ENCODE data around the gene LIMS1.
A peak's percentile ranks its signal among the peaks of the same experiment; 100 is the strongest.
"Not testable (repeated sequence)": the region's sequence is repeated elsewhere in the genome, so short reads cannot be mapped to it uniquely, and the experiment has no call there.

LIMS1 gene, protein sequence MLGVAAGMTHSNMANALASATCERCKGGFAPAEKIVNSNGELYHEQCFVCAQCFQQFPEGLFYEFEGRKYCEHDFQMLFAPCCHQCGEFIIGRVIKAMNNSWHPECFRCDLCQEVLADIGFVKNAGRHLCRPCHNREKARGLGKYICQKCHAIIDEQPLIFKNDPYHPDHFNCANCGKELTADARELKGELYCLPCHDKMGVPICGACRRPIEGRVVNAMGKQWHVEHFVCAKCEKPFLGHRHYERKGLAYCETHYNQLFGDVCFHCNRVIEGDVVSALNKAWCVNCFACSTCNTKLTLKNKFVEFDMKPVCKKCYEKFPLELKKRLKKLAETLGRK

DNA sequence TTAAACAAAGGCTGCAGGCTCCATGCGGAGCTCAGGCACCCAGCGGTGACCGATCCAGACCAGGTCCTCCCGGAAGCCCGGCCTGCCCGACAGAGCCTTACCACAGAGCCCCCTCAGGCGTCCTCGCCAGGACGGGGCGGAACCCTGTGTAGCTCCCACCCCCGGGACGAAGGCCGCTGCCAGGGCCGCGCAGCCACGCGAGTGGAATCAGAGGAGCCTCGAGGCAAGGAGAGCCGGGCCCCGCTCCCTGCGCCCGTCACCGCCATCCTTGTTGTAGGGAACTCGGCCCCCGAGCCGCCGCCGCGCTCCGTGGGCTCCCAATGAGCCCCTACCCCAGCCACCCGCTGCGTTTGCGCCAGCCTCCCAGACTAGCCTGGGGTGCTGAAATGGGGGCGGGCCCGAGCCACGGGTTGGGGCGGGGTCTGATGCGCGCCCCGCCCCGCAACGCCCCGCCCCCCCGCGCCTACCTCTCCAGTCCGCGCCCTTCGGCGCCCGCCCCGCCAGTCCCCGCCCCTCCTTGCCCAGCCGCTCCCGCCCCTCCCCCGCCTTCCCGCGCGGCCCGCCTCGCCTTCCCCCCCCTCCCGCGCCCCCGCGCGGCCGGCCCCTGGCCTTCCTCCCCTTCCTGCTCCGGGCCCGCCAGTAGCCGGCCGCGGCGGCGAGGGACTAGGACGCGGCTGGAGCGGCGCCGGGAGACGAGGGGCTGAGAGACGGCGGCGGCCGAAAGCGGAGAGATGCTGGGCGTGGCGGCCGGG lies at the start of gene LIMS1:
Gene LIMS1 (plus strand): TSS at position 639 of the 752 bp plus-strand sequence. CDS start 93 bp downstream, at position 732.
- DNase-seq (ENCODE audit: low read depth in 2 of 2), result peak; percentile 83 to 92

DNA sequence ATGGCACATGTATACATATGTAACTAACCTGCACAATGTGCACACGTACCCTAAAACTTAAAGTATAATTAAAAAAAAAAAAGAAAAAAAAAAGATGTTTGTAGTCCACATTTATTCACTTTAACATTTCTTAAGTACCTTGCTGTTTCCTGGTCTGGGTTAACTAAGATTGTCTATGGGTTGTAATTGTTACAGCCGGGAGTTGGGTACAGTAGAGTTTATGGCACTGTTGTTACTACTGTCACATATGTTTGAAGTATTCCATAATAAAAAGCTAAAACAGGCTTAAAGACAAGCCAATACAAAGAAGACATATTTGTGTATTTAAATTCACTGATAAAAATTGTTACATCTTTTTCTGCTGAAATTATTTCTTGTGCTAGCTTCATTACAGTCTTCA lies 49.0 kb upstream of the LIMS1 start:
- no peak for DNase-seq (ENCODE audit: low read depth in 2 of 2)

DNA sequence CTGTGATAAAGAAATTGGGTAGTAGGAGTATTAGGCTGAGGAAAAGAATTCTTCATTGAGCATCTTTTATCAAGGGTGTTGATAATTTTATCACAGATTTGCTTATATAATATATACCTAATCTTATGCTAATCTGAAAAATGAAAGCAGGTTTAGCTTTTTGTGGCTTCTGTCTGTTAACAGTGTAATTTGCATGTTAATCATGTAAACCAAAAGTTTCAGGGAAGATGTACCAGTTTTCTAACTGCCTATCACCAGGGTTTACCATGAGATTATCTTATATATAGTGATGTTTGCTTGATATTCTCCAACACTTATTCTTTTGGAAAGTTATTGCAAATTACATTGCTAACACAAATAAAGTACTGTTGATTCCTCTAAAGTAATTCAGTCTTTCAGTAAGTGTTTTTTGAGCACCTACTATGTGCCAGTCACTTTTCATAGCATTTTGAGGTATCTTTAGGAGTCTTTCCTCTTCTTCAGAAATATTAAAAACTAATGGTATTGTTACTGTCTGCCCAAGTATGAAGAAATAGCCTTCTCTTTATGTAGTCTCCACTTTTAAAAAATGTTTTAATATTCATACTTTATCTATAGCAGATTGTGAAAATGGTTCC lies 43.7 kb upstream of the LIMS1 start:
- DNase-seq (ENCODE audit: low read depth in 2 of 2), result no peak

DNA sequence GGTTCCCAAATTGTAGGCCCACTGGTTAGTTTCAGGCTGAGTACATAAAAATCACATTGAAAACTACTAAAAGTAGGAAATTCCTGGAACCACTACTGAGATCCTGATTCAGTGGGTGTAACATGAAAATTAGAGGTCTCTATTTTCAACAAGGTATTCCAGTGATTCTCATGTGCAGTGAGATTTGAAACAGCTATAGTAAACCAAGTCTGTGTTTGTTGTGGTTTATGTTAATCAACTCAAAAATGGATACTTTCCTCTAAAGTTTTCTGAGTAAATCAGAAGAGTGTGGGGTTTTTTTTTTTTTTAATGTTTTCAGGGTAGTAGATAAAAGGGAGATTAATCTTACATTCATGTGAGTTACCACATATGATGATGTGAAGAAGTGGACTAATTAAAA lies 42.4 kb upstream of the LIMS1 start:
- no peak for DNase-seq (ENCODE audit: low read depth in 2 of 2)

DNA sequence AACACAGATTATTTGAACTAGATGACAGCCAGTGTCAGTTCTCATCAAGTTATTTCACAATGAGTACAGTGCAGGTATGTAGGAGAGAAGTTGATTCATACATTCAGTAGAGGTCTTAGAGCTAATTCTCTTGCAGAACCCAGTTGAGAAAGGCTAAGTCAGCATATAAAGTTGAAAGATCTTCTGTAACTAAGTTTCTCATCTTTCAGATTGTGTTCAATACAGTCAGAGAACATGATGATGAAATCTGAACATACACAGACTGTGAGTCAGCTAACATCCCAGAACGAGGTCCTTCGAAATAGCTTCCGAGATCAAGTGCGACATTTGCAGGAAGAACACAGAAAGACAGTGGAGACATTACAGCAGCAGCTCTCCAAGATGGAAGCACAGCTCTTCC lies 41.9 kb upstream of the LIMS1 start:
- no peak for DNase-seq (ENCODE audit: low read depth in 2 of 2)

DNA sequence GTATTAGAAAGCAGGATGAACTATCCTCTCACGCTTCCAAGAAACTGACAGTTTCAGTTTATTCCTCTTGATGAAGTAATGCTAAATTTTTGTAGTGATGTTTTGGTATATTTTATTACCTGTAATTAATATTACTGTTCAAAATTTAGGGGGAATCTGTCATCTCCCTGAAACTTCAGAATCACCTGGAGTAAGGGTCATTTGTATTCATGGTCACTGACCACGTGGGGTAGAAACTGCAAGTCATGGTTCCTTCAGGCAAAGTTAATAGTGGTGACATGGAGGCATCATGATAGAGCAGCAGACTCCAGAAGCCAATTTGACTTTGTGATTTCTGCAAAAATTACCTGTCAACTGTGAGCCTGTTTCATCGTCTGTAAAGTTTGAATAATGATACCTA lies 38.1 kb upstream of the LIMS1 start:
- DNase-seq (ENCODE audit: low read depth in 2 of 2), result not testable (repeated sequence)

DNA sequence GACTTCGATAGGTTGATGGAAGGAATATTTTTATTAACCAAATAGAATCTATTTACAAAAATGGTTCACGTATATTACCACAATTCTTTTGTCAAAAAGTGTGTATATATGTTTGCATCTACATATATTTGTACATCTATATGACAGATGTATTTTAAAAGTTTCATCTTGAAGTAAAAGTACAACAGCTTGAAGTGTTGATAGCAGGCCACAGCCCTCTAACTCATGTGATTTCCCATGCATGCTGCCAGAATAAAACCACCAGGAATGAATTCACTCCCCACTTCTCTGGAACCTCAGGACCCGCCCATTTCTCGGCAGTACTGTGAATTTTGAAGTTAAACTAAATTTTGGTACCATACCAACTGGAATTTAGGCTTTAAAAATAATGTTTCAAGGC lies 26.6 kb upstream of the LIMS1 start:
- not testable (repeated sequence) for DNase-seq (ENCODE audit: low read depth in 2 of 2)

DNA sequence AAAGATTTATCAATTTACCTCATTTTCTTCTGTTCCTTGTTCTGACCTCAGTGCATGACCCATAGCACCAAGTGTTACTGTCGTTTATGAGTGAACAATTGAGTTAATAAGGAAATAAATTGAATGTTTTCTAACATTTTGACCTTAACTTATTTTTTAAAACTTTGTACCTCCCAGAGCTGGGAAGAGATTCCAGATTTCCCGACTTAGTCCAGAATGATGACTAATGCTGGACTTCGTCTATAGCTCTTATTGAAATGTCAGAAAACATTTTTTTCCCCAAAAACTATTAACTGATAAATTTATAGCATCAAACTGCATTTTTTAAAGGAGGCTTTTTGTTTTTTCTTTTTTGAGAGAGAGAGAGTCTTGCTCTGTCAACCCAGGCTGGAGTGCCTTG lies 21.8 kb upstream of the LIMS1 start:
- not testable (repeated sequence) for DNase-seq (ENCODE audit: low read depth in 2 of 2)

DNA sequence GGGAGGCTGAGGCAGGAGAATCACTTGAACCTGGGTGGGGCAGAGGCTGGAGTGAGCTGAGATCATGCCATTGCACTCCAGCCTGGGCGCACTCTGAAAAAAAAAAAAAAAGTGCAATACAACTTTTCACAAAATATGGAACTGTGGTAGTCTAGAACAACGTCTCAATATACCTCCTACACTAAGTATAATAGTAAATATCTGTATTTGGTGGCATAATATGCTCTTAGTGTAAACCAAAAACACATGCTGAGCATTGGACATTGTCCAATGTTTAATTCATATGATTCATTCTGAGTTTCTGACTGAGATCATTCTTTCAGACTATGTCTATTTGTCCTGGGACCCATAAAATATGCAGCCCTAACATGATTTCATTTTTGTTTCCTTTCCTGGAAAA lies 19.8 kb upstream of the LIMS1 start:
- not testable (repeated sequence) for DNase-seq (ENCODE audit: low read depth in 2 of 2)

DNA sequence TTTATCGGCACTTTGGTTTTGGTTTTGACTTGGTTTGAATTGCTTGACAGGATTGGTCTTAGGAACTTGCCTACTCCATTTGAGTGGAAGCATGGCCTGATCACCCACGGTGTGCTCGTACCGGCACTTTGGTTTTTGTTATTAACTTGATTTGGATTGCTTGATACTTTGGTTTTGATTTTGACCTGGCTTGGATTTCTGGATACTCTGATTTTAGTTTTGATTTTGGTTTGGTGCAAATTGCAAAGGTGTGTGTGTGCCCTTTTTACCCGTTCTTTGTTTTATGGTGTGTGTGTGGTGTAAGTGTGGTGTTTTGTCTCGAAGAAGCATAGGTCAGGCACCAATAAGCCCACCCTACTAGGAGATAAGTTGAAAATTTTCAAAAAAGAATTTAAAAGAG lies 9.6 kb upstream of the LIMS1 start:
- not testable (repeated sequence) for DNase-seq (ENCODE audit: low read depth in 2 of 2)

DNA sequence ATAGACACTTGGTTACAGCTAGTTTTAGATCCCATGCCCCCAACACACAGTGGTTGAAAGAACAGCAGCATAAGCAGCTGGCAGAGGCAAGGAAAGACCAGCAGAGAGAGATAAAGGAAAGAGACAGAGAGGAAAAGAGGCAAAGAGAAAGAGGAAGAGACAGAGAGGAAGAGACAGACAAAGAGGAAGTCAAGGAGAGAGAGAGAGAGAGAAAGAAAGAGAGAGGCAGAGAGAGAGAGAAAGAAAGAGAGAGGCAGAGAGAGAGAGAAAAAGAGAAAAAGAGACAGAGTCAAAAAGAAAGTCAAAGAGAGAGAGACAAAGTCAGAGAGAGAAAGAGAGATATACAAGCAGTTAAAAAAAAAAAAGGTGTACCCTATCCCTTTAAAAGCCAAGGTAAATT lies 9.0 kb upstream of the LIMS1 start:
- not testable (repeated sequence) for DNase-seq (ENCODE audit: low read depth in 2 of 2)

DNA sequence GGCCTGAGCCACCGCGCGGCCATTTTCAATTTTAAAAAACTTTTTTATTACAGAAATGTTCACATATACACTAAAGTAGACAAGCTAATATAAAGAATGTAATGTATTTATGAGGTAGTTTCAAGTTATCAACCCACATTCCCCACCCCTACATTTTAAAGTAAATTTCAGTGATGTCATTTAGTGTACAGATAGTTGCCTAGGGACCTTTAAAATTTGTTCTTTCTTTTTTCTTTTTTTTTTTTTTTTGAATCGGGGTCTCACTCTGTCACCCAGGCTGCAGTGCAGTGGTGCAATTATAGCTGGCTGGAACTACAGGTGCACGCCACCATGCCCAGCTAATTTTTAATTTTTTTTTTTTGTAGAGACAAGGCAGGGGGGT lies 2.6 kb upstream of the LIMS1 start:
- DNase-seq (ENCODE audit: low read depth in 2 of 2), result no peak

DNA sequence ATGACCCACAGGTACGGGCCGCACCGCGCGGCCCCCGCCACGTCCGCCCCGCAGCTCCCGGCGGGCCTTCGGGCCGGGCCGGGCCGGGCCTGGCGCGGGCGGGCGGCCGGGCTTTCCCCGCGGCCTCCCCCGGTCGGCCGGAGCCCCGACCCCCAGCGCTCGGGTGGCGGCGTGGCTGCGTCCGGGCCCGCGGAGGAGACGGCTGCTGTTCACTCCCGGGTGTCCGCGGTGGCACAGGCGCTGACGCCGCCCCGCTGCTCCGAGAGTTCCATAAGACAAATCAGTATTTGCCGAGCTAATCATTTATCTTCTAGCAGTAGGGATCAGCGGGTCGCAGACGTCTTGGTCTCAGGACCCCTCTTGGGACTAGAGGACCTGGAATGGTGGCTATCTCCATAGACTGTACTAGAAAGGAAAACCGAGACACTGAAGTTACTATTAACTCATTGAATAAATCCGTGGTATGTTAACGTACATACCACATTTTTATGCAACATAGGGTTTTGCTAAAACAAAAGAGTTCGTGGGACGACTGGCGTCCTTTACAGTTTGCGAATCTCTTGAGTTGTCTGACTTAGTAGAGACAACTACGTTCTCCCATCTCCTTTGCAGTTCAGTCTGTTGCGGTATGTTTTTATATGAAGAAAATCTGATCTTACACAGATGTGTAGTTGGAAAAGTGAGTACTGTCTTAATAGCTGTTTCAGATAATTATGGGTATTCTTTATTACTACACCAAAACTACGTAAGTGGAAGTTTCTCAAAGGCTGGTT lies 500 bp downstream of the LIMS1 start:
- DNase-seq (ENCODE audit: low read depth in 2 of 2), result peak; percentile 8 to 33

DNA sequence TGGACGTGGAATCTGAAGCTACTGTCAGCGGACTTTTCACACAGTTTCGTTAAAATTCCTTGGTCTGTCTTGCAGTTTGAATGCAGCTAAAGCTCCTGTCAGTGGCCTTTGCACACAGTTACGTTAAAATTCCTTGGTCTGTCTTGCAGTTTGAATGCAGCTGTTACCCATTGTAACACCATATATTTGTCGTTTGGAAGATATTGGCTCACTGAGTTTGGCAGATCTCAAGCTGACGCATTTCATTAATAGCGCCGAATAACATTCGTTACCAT lies 1.0 kb downstream of the LIMS1 start:
- no peak for DNase-seq (ENCODE audit: low read depth in 2 of 2)

DNA sequence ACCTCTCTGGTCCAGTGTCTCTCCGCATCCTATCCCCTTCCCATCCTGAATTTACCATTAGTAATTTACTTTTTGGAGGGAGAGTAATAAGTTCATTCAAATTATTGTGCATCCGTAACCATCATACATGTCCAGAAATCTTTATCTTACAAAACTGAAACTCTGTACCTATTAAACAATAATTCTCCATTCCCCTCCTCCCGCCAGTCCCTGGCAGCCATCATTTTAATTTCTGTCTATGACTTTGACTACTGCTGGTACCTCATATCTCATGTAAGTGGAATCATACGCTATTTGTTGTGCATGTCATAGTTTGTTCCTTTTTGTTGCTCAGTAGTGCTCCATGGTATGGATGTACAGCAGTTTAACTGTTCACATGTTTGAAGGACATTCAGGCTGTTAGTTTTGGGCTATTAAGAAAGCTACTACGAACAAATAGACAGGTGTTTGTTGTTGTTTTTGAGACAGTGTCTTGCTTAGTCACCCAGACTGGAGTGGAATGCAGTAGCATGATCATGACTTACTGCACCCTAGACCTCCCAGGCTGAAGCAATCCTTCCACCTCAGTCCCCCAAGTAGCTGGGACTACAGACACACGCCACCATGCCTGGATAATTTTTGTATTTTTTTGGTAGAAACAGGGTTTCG lies 2.0 kb downstream of the LIMS1 start:
- no peak for DNase-seq (ENCODE audit: low read depth in 2 of 2)

DNA sequence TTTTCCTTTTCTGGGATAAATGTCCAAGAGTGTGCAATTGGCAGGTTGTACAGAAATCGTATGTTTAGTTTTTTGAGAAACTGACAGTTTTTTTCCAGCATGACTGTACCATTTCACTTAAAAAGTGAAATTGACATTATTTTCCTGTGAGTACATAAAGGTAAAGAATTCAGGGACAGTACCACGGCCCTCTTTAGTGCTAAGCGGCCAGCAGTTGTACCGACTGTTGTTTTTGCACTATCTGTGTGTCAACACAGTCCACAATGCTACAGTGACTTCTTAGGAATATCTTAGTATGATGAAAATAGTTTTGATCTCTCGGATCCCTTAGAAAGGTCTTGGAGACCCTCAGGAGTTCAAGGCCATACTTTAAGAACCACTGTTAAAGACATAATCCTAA lies 2.6 kb downstream of the LIMS1 start:
- DNase-seq (ENCODE audit: low read depth in 2 of 2), result no peak

DNA sequence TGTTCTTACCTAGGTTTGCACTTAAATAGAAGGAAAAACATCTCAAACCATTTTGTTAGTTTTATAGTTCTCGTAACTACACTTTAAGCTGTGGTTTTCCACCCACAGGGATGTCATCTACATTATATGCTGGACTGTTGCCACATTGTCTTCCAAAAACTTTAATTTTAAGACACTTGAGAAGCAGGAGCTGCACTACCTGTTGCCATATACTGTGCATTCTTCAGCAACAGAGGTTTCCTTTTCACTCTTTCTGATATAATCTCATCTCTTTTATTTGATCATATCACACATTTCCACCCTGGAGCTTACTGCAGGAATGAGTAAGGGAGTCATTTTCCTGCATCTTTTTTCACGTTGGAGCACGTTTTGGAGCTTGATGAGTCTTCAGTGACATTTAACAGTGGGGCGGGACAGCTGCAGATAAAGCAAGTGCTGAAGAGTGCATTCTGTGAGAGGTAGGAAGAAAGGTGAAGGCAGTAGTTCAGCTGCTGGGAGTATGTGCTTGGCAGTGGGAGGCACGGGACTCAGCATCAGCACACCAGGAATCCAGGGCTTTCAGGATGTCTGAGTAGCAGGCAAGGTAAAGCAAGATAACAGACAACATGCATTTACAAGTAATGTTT lies 3.8 kb downstream of the LIMS1 start:
- no peak for DNase-seq (ENCODE audit: low read depth in 2 of 2)

DNA sequence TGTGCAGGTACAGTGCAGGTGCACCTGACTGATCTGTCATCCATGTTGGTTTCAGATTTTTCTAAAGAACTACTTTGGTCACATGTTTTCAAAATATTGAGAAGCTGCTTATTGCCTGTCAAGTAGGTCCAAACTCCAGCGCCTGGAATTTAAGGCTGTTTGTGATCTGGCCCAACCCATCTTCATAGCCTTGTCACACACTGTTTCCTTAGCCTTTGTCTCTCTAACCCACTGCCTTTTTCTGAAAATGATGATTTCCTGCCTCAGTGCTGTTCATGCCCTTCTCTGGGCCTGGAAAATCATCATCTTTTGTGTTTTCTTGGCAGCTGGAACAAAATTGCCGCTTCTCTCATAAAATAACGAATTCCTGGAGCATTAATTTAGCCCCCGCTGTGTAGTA lies 7.2 kb downstream of the LIMS1 start:
- DNase-seq (ENCODE audit: low read depth in 2 of 2), result no peak

DNA sequence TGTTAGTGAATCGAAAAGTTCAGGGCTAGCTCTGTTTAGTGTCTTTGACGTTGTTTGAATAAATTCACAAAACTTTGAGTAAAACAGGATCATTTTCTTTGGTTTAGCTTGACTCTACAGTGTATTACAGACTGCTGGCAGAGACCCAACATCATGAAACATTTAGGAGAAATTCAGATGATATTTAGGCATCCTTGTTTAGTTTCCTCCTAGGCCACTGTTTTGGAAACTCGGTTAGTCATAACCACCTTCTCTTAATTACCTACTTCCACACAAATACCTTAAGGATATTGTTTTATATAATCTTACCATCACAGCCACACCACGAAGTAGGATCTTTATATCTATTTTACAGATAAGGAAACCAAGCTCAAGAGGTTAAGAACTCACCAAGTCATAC lies 7.8 kb downstream of the LIMS1 start:
- DNase-seq (ENCODE audit: low read depth in 2 of 2), result no peak

DNA sequence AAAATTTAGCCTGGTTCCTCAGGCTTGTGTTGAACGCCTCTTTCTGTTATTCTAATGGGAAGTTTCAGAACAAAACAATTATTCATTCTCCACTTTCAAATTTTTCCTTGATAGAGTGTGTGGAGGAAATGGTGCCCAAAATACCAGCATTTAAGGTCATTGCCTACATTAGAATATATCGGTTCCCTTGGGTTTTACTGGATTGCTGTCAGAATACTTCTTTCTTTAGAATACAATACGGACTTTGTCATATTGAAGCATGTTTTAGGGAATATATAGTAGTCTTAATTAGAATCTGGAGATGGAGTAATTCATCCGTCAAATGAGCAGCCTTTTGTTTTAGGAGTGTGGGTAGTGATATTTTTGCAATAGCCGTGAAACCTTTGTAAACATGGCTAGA lies 13.3 kb downstream of the LIMS1 start:
- no peak for DNase-seq (ENCODE audit: low read depth in 2 of 2)

DNA sequence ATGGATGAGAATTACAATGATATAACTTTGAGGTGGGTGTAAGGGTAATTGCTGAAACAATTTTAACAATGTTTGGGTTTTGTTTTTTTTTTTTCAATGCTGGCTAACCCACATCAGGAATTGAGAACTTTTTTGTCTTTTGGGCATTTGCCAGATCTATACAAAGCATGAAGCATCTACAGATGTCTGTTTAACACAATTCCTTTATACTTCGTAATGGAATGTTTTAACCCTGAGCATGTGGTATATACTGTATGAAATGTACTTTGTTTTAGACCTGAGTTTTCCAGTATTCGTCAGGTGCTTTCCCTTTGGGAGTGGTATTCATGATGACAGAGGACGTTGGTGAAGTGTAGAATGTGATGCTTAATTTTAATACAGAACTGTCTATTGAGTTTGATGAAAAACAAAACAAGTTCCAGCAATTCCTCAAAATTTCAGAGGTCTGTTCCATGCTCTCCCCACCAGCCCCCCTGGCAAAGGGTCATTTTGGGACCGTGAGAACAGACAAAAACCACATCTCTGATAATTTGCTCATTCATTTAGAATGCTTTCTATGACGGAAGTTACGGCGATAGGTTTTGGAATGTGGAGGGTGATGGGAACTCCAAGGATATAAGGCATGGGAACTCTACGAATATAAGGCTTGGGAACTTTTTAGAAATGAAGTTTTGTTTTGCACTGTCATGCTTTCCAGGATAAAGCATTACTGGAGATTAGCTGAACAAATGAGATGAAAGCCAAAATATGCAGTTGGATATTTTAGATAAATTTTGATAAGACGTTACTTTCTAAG lies 14.1 kb downstream of the LIMS1 start:
- no peak for DNase-seq (ENCODE audit: low read depth in 2 of 2)
